HepG2 (cell line): Measurements from ENCODE around the gene ETV3L. TPM values are rescaled to one million over a fixed set of nuclear protein-coding genes. Genes with fewer than 3 reads are reported as not detected.

Experiments used
- ATAC-seq: fragments of 200-7000 bp; cut with Tn5 transposase; 3 replicates; pipeline ENCODE4 v1.9.1; 2020; ENCODE audit warnings: mild to moderate bottlenecking, moderate library complexity
- BruUV-seq: library from RNA; stranded (reverse); fragments of 400-500 nt; replicated peaks from 2 replicates; lab custom pipeline; 2021; lab: Mats Ljungman, UMichigan
- CTCF ChIA-PET: fragments of 300-600 bp; formaldehyde crosslinking; extraction: SDS; loops from one replicate; lab custom pipeline; 2021; ENCODE audit warnings: low total read pairs, inconsistent platforms, low intra/inter-chr PET ratio; lab: Yijun Ruan, JAX
- POLR2A ChIA-PET: fragments of 350-600 bp; sonication (Branson Sonifier 250); formaldehyde crosslinking; loops from one replicate; lab custom pipeline; 2020; ENCODE audit warnings: antibody characterized with exemption, inconsistent platforms; lab: Yijun Ruan, JAX
- DNase-seq: peaks from one replicate; pipeline ENCODE4 v3.0.0-alpha.2; 2015; ENCODE audit warnings: low spot score
- FAIRE-seq: peaks from 3 replicates; lab custom pipeline; 2011; peaks lifted over from hg19 to GRCh38; lab: Jason Lieb, UNC
- H2AFZ ChIP-seq: one replicate; pipeline ENCODE4 v1.6.1; 2011; ENCODE audit warnings: low read length, inconsistent platforms
- H3K27ac ChIP-seq: fragments of 300-600 bp; 3 replicates; pipeline ENCODE4 v1.8.0; 2011; ENCODE audit warnings: mixed run types, mild to moderate bottlenecking, mixed read lengths, low read length, inconsistent platforms; ENCODE audit not compliant: insufficient read depth; ENCODE audit errors: extremely low read length
- H3K27me3 ChIP-seq, 2 experiments: fragments of 200-600 bp in 1 of 2; 2 replicates in 1 of 2; 3 replicates in 1 of 2; pipeline versions ENCODE4 v1.6.0 to v1.8.0; 2011; ENCODE audit warnings: low read length in 2 of 2, mild to moderate bottlenecking in 2 of 2, moderate library complexity in 2 of 2, inconsistent platforms in 1 of 2; ENCODE audit not compliant: insufficient read depth in 2 of 2, control insufficient read depth in 1 of 2
- H3K36me3 ChIP-seq, 2 experiments: fragments of 200-600 bp in 1 of 2; replicated peaks in 1 of 2; 2 replicates in 1 of 2; 3 replicates in 1 of 2; pipeline versions ENCODE4 v1.5.1 to v1.8.0; 2011; ENCODE audit warnings: low read length in 2 of 2, inconsistent platforms in 1 of 2; ENCODE audit not compliant: insufficient read depth in 2 of 2, control insufficient read depth in 1 of 2
- H3K4me1 ChIP-seq: 2 replicates; pipeline ENCODE4 v1.5.1; 2012; ENCODE audit warnings: low read length, inconsistent platforms; ENCODE audit not compliant: insufficient read depth
- H3K4me2 ChIP-seq: 2 replicates; pipeline ENCODE4 v1.6.0; 2011; ENCODE audit warnings: low read depth, low read length, inconsistent platforms
- H3K4me3 ChIP-seq, 3 experiments: fragments of 200-600 bp in 1 of 3; sonication (generic), shearing (Covaris generic) in 1 of 3; replicated peaks in 1 of 3; 2 replicates each; pipeline ENCODE4 v1.5.1; 2011 to 2016; ENCODE audit warnings: low read length in 3 of 3, inconsistent platforms in 2 of 3, low read depth in 2 of 3, mild to moderate bottlenecking in 2 of 3, control low read depth in 1 of 3, mixed read lengths in 1 of 3; ENCODE audit not compliant: insufficient read depth in 1 of 3
- H3K79me2 ChIP-seq: one replicate; pipeline ENCODE4 v1.6.1; 2011; ENCODE audit warnings: low read length, inconsistent platforms; ENCODE audit not compliant: insufficient read depth
- H3K9ac ChIP-seq: 2 replicates; pipeline ENCODE4 v1.6.0; 2011; ENCODE audit warnings: mild to moderate bottlenecking, low read depth, low read length, inconsistent platforms; ENCODE audit not compliant: insufficient read depth
- H3K9me3 ChIP-seq: 2 replicates; pipeline ENCODE4 v1.5.1; 2012; ENCODE audit warnings: mild to moderate bottlenecking, low read length
- H4K20me1 ChIP-seq: 2 replicates; pipeline ENCODE4 v1.6.0; 2011; ENCODE audit warnings: inconsistent platforms, mild to moderate bottlenecking, low read length, moderate library complexity; ENCODE audit not compliant: insufficient read depth
- ATM ChIP-seq: fragments of 450-650 bp; IDR thresholded peaks from 2 replicates; pipeline ENCODE4 v1.7.1; 2017; ENCODE audit warnings: mild to moderate bottlenecking, borderline replicate concordance
- CREB1 ChIP-seq, 2 experiments: fragments of 450-650 bp in 1 of 2; IDR thresholded peaks; 2 replicates each; pipeline ENCODE4 v1.6.1; 2016 to 2017; ENCODE audit warnings: control low read depth in 1 of 2, mild to moderate bottlenecking in 1 of 2, missing compliant biosample characterization in 1 of 2, missing genetic modification characterization in 1 of 2
- CREM ChIP-seq, 2 experiments: sonication (generic) in 1 of 2; formaldehyde crosslinking in 1 of 2; IDR thresholded peaks; 2 replicates each; pipeline versions ENCODE4 v1.4.0 to v1.6.1; 2016 to 2020; ENCODE audit warnings: antibody characterized with exemption in 1 of 2, mild to moderate bottlenecking in 1 of 2, missing genetic modification reagents in 1 of 2
- CTCF ChIP-seq: sonication (generic); formaldehyde crosslinking; IDR thresholded peaks from 2 replicates; pipeline ENCODE4 v1.5.0; 2020; ENCODE audit warnings: mild to moderate bottlenecking, missing genetic modification reagents, moderate library complexity
- GTF3A ChIP-seq: sonication (generic); formaldehyde crosslinking; conservative IDR thresholded peaks from 2 replicates; pipeline ENCODE4 v1.4.0; 2020; ENCODE audit warnings: mild to moderate bottlenecking, missing genetic modification reagents
- HOXA3 ChIP-seq: sonication (generic); formaldehyde crosslinking; IDR thresholded peaks from 2 replicates; pipeline ENCODE4 v1.5.0; 2020; ENCODE audit warnings: missing genetic modification reagents
- KAT2B ChIP-seq: fragments of 150-350 bp; IDR thresholded peaks from 2 replicates; pipeline ENCODE4 v1.6.1; 2014; ENCODE audit warnings: low read depth, low read length, borderline replicate concordance
- KLF12 ChIP-seq: sonication (generic); formaldehyde crosslinking; IDR thresholded peaks from 2 replicates; pipeline ENCODE4 v1.4.0; 2020; ENCODE audit warnings: missing genetic modification reagents, borderline replicate concordance
- RBM22 ChIP-seq: fragments of 200-400 bp; formaldehyde crosslinking; optimal IDR thresholded peaks from 2 replicates; pipeline ENCODE3; 2017; ENCODE audit warnings: mild to moderate bottlenecking, low read length, moderate library complexity
- SAFB2 ChIP-seq: sonication (generic); formaldehyde crosslinking; IDR thresholded peaks from 2 replicates; pipeline ENCODE4 v1.5.1; 2020; ENCODE audit warnings: missing genetic modification reagents, low read depth, mild to moderate bottlenecking, borderline replicate concordance
- SMC3 ChIP-seq: IDR thresholded peaks from 2 replicates; pipeline ENCODE4 v1.6.1; 2011; ENCODE audit warnings: low read length, improper control_type of control experiment
- TP53 ChIP-seq: sonication (generic); formaldehyde crosslinking; conservative IDR thresholded peaks from 2 replicates; pipeline ENCODE4 v1.4.0; 2020; ENCODE audit warnings: missing genetic modification reagents
- U2AF1 ChIP-seq: fragments of 200-400 bp; formaldehyde crosslinking; optimal IDR thresholded peaks from 2 replicates; pipeline ENCODE3; 2017; ENCODE audit warnings: mild to moderate bottlenecking, low read depth, low read length
- ZEB1 ChIP-seq: IDR thresholded peaks from 2 replicates; pipeline ENCODE4 v1.6.1; 2012; ENCODE audit warnings: mild to moderate bottlenecking, low read depth, inconsistent platforms; ENCODE audit not compliant: insufficient replicate concordance
- ZFAT ChIP-seq: sonication (generic); formaldehyde crosslinking; conservative IDR thresholded peaks from 2 replicates; pipeline ENCODE4 v1.8.1; 2023; ENCODE audit warnings: missing genetic modification reagents, inconsistent platforms
- ZFP37 ChIP-seq: sonication (generic); formaldehyde crosslinking; IDR thresholded peaks from 2 replicates; pipeline ENCODE4 v1.4.0; 2020; ENCODE audit warnings: missing genetic modification reagents, borderline replicate concordance
- ZNF382 ChIP-seq: sonication (generic); formaldehyde crosslinking; IDR thresholded peaks from 2 replicates; pipeline ENCODE4 v1.5.0; 2020; ENCODE audit warnings: missing genetic modification reagents, mild to moderate bottlenecking, borderline replicate concordance
- ZNF879 ChIP-seq: sonication (generic); formaldehyde crosslinking; IDR thresholded peaks from 2 replicates; pipeline ENCODE4 v1.8.1; 2023; ENCODE audit warnings: missing genetic modification reagents
- WGBS: methylation state at CpG from one replicate; pipeline ENCODE4 v1.1.6; 2017; ENCODE audit warnings: low lambda C conversion rate; 5-methylcytosine and 5-hydroxymethylcytosine counted together
- in situ Hi-C: cut with HindIII; loops from 2 replicates; pipeline ENCODE4 v1.10.0; 2017; ENCODE audit warnings: low pct_unique_long_range_greater_than_20kb; ENCODE audit not compliant: extremely low pct_ligation_motif_present
- intact Hi-C: fragments of 100-400 bp; cut with micrococcal nuclease; formaldehyde crosslinking; loops from one replicate; pipeline ENCODE4 v1.10.0; 2022; ENCODE audit not compliant: unreplicated experiment
- polyA plus RNA-seq, 8 experiments: library from polyadenylated mRNA; depleted of rRNA in 3 of 8; stranded (reverse) in 7 of 8; unstranded in 1 of 8; fragments of >200 nt; fragmentation: Illumina TruSeq in 4 of 8; extraction: Trizol in 4 of 8; gene quantifications; 2 replicates each; pipeline versions ENCODE4 v1.2.1 to v1.2.3, GENCODE V29; 2011 to 2016; ENCODE audit warnings: low read depth in 4 of 8, missing spikeins in 1 of 8, mixed read lengths in 1 of 8; ENCODE audit not compliant: insufficient read depth in 1 of 8
- total RNA-seq, 5 experiments: library from RNA; depleted of rRNA; stranded (reverse); fragments of >200 nt; fragmentation: Illumina TruSeq; extraction: Trizol; gene quantifications; 2 replicates each; pipeline ENCODE4 v1.2.3, GENCODE V29; 2016; ENCODE audit warnings: low read depth in 1 of 5

ETV3L gene
- total and polyA plus RNA-seq, 2 of the 13 experiments (the other 11 are each of a cell fraction or from before 2014, with no cell fraction given) = not detected

GRCh38 chr1:157136133-157136532, 36.5 kb upstream of the ETV3L start:
- Histone ChIP-seq H3K79me2 (peaks cover 21% of the 10 kb centered on the region), H3K36me3 (peaks cover 16 to 49% of the 10 kb centered on the region in 2 experiments), H2AFZ (no peak overlapping the region), H3K4me1 (peaks cover 33% of the 10 kb centered on the region), H3K27me3 (no peaks in the 10 kb centered on the region; a peak in 1 of 5 replicates), H3K4me2 (peak overlapping the region; percentile 89; the same call in 1 of the 2 replicates), H3K4me3 (peak overlapping the region in 1 of 3 experiments; percentile 91; a peak in 2 of 6 replicates), H3K9me3 (no peaks in the 10 kb centered on the region), H4K20me1 (peaks cover 9% of the 10 kb centered on the region; the same call in 1 of the 2 replicates)
- in situ Hi-C loops = no loop called here
- ATAC-seq (no peak), DNase-seq (peak; percentile 22)
- POLR2A ChIA-PET = no interaction called here
- 37% methylated on average over 4 of the region's 4 CpGs for WGBS
- TF ChIP-seq CTCF (CRISPR knock-in tag) (0 out of 2 replicates have a peak, but pooled peaks have one; percentile 15), SMC3 (0 out of 2 replicates have a peak, but pooled peaks have one; percentile 28), HOXA3 (no peak)
- TF ChIP-seq, all 625 proteins: peak for 2
- CTCF ChIA-PET = no interaction called here
- intact Hi-C loops = loop anchor here (5.0 kb wide), 1 partner anchor 44 kb away; no protein-coding TSS in a partner anchor
- no TSS peak for BruUV-seq
- H3K9ac ChIP-seq = peak overlapping the region; percentile 89; the same call in 1 of the 2 replicates
- H3K27ac ChIP-seq = peak overlapping the region; percentile 6
- peak; percentile 70 for FAIRE-seq

GRCh38 chr1:157135646-157136045, 36.0 kb upstream of the ETV3L start:
- H3K4me2 ChIP-seq = peak overlapping the region; percentile 24; the same call in 1 of the 2 replicates
- POLR2A ChIA-PET = no interaction called here
- CTCF ChIA-PET = no interaction called here
- intact Hi-C loops = loop anchor here (5.0 kb wide), 1 partner anchor 43 kb away; no protein-coding TSS in a partner anchor
- ATAC-seq = no peak
- H3K36me3 ChIP-seq = peaks cover 16 to 54% of the 10 kb centered on the region in 2 experiments
- H3K79me2 ChIP-seq = peaks cover 21% of the 10 kb centered on the region
- no peaks in the 10 kb centered on the region; a peak in 1 of 5 replicates for H3K27me3 ChIP-seq
- 43% methylated on average over 1 of the region's 1 CpG for WGBS
- H3K27ac ChIP-seq = peak overlapping the region; percentile 6
- peaks cover 33% of the 10 kb centered on the region for H3K4me1 ChIP-seq
- H3K9me3 ChIP-seq = no peaks in the 10 kb centered on the region
- peak; percentile 29 for DNase-seq
- no peak overlapping the region for H3K4me3 ChIP-seq
- no peak overlapping the region; the same call in 1 of the 2 replicates for H3K9ac ChIP-seq
- H2AFZ ChIP-seq = no peak overlapping the region
- BruUV-seq = no TSS peak
- peak; percentile 18 for FAIRE-seq
- in situ Hi-C loops = no loop called here
- peaks cover 9% of the 10 kb centered on the region; the same call in 1 of the 2 replicates for H4K20me1 ChIP-seq
- no peak for TF ChIP-seq SAFB2
- TF ChIP-seq ZNF382 (CRISPR knock-in tag) = no peak
- no peak for TF ChIP-seq TP53
- TF ChIP-seq KLF12 (CRISPR knock-in tag) = no peak
- no peak for TF ChIP-seq KAT2B
- TF ChIP-seq ZFP37 (CRISPR knock-in tag) = no peak
- no peak for TF ChIP-seq ZNF879
- TF ChIP-seq GTF3A (CRISPR knock-in tag) = no peak
- TF ChIP-seq RBM22 = no peak
- no peak for TF ChIP-seq U2AF1
- no peak for TF ChIP-seq ZEB1
- no peak for TF ChIP-seq ZFAT
- no peak for TF ChIP-seq ATM
- no peak for TF ChIP-seq CREM (IDR thresholded peaks at IDR 0.05)
- no peak for TF ChIP-seq CREM (CRISPR knock-in tag; IDR thresholded peaks at IDR 0.05)
- no peak for TF ChIP-seq CREB1 (IDR thresholded peaks at IDR 0.05)
- TF ChIP-seq CREB1 (CRISPR knock-in tag; IDR thresholded peaks at IDR 0.05) = no peak
